Hepatocyte (in vitro differentiated cells): ENCODE results near the gene KARS1.

ENCODE experiments used
- CTCF ChIP-seq: fragments of 200-600 bp; sonication (generic); IDR thresholded peaks from 2 replicates; pipeline ENCODE4 v1.5.1; 2016; ENCODE audit warnings: antibody characterized with exemption, mild to moderate bottlenecking; ENCODE audit not compliant: poor library complexity
- EZH2 ChIP-seq: fragments of 200-600 bp; sonication (generic); IDR thresholded peaks from 2 replicates; pipeline ENCODE4 v1.6.1; 2016; ENCODE audit warnings: antibody characterized with exemption, mild to moderate bottlenecking, borderline replicate concordance

GRCh38 chr16:75624921-75625334 is 22.5 kb downstream of the KARS1 start:
- TF ChIP-seq CTCF (no peak), EZH2 (no peak)
